Middle frontal gyrus (tissue), 1 donor: ENCODE measurements around the gene PGD.

Experiments
- DNase-seq: peaks from one replicate; pipeline ENCODE4 v3.0.0-alpha.2; 2015; ENCODE audit warnings: low spot score; ENCODE audit errors: extremely low spot score

The PGD gene

GRCh38 chr1:10398734-10399443 lies at the start of gene PGD:
Gene PGD, plus strand, starts transcription at chr1:10399064. Its CDS starts 54 bp downstream, at chr1:10399118.
- peak; percentile 97 for DNase-seq

GRCh38 chr1:10353282-10353681 lies 45.6 kb upstream of the PGD start:
- DNase-seq = no peak

DNA sequence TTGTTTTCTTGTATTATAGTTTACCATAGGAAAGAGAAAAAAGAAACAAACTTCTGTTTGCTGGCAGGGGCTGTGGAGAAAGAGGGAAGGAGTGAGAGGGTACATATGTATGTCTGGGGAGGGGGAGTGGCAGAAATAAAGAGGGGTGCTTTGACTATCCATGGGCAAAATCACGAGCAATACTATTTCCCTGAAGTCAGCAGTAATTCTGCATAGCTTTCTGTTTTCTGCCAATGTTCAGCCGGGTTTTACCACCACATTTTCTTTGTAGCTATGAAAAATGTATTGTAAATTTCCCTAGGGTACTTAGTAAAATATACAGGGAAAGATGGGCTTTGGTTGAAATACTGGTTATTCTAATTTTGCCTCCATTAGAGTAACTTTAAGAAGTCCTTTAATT lies 45.2 kb upstream of the PGD start:
- no peak for DNase-seq

DNA sequence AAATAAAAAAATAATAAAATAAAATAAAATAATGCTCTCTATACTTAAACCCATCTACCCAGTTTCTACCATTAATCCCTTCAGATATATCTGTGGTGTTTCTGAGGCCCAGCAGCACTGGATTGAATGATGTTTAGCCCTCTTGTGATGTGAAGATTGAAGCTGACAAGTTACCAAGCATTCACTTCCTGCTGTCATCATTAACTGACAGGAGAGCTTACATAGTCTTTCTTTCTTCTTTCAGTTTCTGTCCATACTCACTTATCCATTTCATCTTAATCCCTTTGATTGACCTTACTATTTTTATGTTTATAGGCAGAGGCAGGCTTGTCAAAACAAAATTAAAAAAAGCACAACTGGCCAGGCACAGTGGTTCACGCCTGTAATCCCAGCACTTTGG lies 38.8 kb upstream of the PGD start:
- no peak for DNase-seq

GRCh38 chr1:10361515-10361914 lies 37.3 kb upstream of the PGD start:
- DNase-seq = no peak

- DNase-seq = no peak
Observed at GRCh38 chr1:10368194-10368593, 30.7 kb upstream of the PGD start.

- DNase-seq = no peak
Observed at GRCh38 chr1:10374442-10374860, 24.4 kb upstream of the PGD start.

GRCh38 chr1:10377365-10378029 lies 21.4 kb upstream of the PGD start:
- DNase-seq = peak; percentile 22

DNA sequence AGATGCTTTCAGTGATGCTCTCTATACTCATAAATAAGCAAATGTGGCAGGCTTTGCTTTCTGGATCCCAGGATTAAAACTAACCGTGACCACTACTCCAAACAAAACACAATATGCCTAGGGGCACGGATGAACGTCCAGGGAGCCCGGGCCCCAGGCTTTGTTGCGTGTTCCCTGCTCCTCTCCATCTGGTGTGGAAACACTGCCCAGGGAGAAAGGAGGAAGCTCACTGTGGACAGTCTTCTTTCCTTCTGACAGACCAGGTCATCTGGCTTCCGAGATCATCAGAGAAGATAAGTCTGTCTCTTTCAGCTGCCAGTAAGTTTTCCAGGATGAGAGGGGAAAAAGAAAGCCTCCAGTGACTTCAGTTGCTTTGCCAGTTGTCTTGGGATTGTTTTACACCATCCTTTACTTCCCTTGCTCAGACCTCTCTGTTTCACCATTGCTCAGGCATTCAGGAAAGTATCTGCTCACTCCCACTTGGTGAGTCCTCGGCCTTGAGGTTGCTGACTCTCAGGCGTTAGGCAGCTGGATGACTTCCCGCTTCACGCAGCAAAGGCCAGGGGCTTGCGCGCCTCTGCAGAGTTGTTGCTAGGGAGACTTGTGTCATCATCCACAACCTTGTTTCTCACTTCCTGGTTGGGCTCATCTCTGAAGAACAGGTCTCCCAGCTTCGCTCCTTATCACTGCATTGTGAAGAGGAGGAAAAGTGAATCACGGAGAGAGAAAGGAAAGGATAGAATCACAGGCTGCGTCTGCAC lies 20.6 kb upstream of the PGD start:
- DNase-seq = no peak

DNA sequence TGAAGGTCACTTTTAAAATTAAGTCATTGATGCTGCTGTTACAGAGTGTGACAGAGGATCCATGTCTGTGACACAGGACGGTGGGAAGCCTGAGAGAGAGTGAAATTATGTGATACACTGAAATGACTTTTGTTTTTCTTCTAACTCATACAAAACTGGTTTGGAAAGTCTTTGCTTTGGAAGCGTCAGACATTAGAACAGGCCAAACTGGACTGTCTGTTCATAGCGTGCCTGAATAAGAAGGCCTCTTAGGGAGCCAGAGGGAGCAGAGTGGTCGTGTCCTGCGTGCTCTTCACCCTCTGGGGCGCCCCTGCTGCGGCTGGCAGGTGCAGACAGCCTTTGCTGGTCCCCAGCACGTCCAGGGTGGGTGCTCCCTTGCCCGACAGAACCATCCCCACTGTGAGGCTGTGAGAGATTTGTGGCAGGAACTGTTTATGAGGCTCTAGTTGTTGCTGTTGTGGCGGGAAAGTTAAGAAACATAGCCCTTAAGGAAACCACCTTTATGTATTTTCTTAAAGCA lies 19.7 kb upstream of the PGD start:
- no peak for DNase-seq

DNA sequence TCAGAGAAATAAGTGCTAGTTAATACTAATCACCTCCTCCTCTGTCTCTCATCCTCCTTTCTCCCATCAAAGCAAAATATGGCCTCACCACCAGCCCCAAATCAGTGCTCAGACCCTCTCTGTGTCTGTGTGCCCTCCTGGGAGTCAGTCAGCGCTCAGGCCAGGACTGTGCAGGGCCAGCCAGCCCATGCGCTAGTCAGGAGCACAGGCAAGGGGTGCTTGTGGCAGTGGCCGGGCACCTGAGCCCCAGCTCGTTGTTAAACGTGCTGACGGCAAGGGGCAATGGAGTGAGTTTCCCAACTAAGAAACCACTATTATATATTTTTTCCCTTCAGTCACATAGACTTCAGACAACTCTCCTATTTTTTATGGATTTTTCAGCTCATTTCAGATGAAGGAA lies 19.2 kb upstream of the PGD start:
- no peak for DNase-seq

DNA sequence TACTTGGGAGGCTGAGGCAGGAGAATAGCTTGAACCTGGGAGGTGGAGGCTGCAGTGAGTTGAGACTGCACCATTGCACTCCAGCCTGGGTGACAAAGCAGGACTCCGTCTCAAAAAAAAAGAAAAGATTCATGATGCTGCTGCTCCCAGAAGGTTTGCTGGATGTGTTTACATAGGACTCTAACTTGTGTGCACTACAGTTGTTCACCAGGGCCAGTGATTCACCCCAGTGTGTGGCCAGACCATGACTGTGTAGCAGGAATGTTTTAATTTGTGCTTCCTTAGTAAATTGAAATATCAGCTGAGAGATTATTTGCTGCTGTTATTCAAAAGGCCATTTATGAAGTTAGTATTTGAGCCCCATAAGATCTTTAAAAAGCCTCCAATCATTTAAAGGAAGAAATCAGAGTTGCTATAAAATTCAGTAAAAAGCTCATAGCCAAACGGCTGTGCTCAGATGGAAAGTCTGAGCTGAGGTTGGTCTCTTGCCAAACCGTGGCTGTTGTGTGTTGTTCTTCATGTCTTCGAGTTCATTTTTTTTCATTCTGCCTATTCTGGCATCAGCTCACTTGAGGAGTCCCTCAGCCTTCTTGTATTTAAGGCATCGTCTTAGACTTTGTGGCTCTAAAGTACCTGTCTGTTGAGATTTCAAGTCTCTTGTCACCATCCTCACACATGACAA lies 18.1 kb upstream of the PGD start:
- no peak for DNase-seq

DNA sequence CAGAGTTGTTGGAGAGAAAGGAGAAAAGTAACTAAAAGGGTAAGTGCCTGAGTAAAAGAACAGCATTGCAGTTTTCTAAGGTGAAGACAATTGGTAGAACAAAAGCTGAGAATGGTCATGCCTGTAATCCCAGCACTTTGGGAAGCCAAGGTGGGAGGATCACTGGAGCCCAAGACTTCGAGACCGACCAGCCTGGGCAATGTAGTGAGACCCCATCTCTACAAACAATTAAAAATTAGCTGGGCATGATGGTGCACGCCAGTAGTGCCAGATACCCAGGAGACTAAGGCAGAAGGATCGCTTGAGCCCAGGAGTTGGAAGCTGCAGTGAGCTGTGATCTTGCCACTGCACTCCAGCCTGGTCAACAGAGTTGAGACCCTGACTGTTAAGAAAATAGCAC lies 15.2 kb upstream of the PGD start:
- no peak for DNase-seq

DNA sequence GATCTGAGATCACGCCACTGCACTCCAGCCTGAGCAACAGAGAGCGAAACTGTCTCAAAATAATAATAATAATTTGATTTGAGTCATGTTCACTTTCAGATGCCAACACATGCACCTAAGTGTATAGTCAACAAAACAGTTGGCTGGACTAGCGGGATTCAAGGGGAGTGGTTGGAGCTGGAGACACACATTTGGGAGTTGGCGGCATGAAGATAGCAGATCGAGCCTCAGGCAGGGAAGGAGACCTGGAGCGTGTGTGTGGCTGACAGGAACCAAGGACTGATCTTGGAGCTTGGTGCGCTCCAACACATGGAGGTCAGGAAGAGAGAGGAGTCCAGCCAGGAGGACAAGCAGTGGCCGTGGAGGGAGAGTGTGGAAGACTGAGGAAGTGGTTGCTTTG lies 14.6 kb upstream of the PGD start:
- no peak for DNase-seq

DNA sequence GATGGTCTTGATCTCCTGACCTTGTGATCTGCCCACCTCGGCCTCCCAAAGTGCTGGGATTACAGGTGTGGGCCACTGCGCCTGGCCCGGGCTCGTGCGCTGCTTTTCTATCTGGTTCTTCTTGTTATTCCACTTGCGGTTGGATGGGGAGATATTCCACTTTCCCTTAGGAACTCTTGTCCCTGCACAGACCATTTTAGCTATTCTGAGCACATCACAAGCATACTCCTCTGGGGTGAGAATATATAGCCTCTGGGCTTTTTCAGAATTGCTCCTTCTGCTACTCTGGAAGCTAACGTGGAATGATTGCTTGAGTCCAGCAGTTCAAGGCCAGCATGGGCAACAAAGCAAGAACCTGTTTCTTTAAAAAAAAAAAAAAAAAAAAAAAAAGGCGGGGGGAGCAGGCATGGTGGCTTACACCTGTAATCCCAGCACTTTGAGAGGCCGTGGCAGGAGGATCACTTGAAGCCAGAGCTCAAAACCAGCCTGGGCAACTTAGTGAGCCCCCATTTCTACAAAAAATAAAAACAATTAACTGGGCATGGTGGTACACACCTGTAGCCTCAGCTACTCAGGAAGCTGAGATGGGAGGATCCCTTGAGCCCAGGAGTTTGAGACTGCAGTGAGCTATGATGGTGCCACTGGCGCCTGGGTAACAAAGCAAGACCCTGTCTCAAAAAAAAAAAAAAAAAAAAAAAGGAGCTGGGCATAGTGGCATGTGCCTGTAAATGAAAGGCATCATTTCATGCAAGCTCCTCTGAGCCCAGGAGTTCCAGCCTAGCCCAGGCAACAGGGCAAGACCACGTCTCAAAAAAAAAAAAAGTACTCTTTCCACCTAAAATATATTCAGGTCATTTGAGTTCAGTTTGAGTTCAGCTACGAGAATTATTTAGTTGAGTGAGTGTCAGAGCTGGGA lies 11.8 kb upstream of the PGD start:
- DNase-seq = no peak

DNA sequence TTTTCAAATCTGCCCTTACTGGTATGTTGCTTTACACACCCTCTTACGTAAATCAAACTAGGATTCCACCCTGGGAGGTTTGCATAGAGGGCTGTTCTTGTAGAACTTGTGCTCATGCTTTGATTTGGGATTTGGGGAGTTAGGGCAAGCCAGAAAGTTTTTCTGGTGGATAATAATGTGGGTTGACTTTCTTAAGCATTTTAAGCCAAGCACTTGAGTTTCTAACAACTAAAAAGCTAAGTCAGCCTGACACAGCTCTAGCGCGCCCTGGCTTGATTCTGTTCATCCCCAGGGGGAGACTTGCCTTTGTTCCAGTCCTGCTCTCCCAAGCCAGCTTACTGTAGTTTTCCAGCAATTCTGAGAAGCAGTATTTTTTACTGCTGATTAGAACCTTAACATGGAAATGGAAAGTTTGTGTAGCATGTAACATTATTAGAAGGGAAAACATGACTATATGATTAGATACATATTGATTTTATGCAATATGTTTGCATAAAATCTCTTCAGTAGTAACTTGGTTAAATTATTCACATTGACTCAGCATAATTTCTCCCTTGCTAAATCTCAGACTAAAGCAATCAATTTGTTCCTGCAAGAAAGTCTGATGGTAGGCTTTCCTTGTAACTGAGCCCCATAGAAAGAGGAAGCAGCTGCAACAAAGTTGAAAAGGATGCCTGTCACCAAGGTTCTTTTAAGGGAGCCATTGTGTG lies 11.0 kb upstream of the PGD start:
- peak; percentile 17 for DNase-seq

DNA sequence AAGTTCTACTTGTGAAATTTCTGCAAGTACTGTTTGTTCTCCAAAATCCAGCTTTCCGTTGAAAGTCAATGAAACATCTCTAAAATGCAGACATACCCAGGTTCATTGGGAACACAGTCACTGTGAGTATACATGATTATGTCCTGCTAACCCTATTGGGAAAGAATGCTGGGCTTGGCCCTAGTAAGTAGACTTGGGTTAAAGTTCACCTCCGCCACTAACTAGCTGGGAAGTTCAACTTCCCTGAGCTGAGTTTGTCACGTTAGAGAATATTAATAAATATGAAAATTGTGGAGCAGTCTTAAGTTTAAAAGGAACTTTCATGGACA lies 10.5 kb upstream of the PGD start:
- DNase-seq = no peak

GRCh38 chr1:10389271-10389973 lies 9.4 kb upstream of the PGD start:
- DNase-seq = no peak

GRCh38 chr1:10396870-10397269 lies 2.0 kb upstream of the PGD start:
- no peak for DNase-seq
